Occipital lobe (tissue), 2 donors: Measurements from ENCODE around the gene PRKAR1A. TPM values are rescaled to one million over a fixed set of nuclear protein-coding genes. Genes with fewer than 3 reads are reported as not detected.
A peak's percentile ranks its signal among the peaks of the same experiment; 100 is the strongest.
"Not testable (repeated sequence)": the region's sequence is repeated elsewhere in the genome, so short reads cannot be mapped to it uniquely, and the experiment has no call there.

ENCODE experiments used
- DNase-seq: peaks from one replicate; lab custom pipeline; 2025; lab: John Stamatoyannopoulos, UW
- total RNA-seq: library from RNA; depleted of rRNA; stranded (reverse); fragments of >200 nt; gene quantifications from one replicate; pipeline ENCODE4 v1.2.3, GENCODE V29; 2014

PRKAR1A gene
- 405 TPM for total RNA-seq

GRCh38 chr17:68512247-68512959 lies at the start of gene PRKAR1A:
TSS of gene PRKAR1A (plus strand) at chr17:68512430. CDS start at chr17:68515400, 2,970 bp downstream.
- DNase-seq: peak; percentile 94

- no peak for DNase-seq
Observed at GRCh38 chr17:68463211-68464019, 48.8 kb upstream of the PRKAR1A start.

- DNase-seq: no peak
Observed at GRCh38 chr17:68468334-68468733, 43.9 kb upstream of the PRKAR1A start.

GRCh38 chr17:68468788-68469187 lies 43.4 kb upstream of the PRKAR1A start:
- DNase-seq: no peak

GRCh38 chr17:68470961-68471360 lies 41.3 kb upstream of the PRKAR1A start:
- DNase-seq: no peak

- no peak for DNase-seq
Observed at GRCh38 chr17:68480885-68481284, 31.3 kb upstream of the PRKAR1A start.

GRCh38 chr17:68482576-68483041 lies 29.6 kb upstream of the PRKAR1A start:
- DNase-seq: no peak

- no peak for DNase-seq
Observed at GRCh38 chr17:68484458-68484857, 27.8 kb upstream of the PRKAR1A start.

- DNase-seq: no peak
Observed at GRCh38 chr17:68489919-68490318, 22.3 kb upstream of the PRKAR1A start.

- DNase-seq: no peak
Observed at GRCh38 chr17:68491381-68492231, 20.6 kb upstream of the PRKAR1A start.

GRCh38 chr17:68492394-68493054 lies 19.7 kb upstream of the PRKAR1A start:
- DNase-seq: not testable (repeated sequence)

- no peak for DNase-seq
Observed at GRCh38 chr17:68495081-68495480, 17.1 kb upstream of the PRKAR1A start.

GRCh38 chr17:68497885-68498319 lies 14.3 kb upstream of the PRKAR1A start:
- no peak for DNase-seq

- no peak for DNase-seq
Observed at GRCh38 chr17:68498479-68499326, 13.5 kb upstream of the PRKAR1A start.

- no peak for DNase-seq
Observed at GRCh38 chr17:68499587-68499986, 12.6 kb upstream of the PRKAR1A start.

GRCh38 chr17:68501074-68501473 lies 11.2 kb upstream of the PRKAR1A start:
- DNase-seq: no peak

- DNase-seq: no peak
Observed at GRCh38 chr17:68505951-68506350, 6.3 kb upstream of the PRKAR1A start.

GRCh38 chr17:68507576-68507975 lies 4.7 kb upstream of the PRKAR1A start:
- DNase-seq: no peak

GRCh38 chr17:68509141-68510057 lies 2.8 kb upstream of the PRKAR1A start:
- DNase-seq: no peak
